ENCODE data around the gene RPS6KA2. TPM values are rescaled to one million over a fixed set of nuclear protein-coding genes. Genes with fewer than 3 reads are reported as not detected.

The RPS6KA2 gene
- polyA plus RNA-seq, 1 donor = 22.5 TPM

- DNase-seq (ENCODE audit: low read depth) = no peak
These were observed 11.8 kb downstream of the RPS6KA2 start for GRCh38 chr6:166615059-166615770.

- no peak for DNase-seq (ENCODE audit: low read depth)
These were observed 12.5 kb downstream of the RPS6KA2 start for GRCh38 chr6:166614589-166614988.

GRCh38 chr6:166614171-166614583 is 12.9 kb downstream of the RPS6KA2 start:
- no peak for DNase-seq (ENCODE audit: low read depth)

- no peak for DNase-seq (ENCODE audit: low read depth)
These were observed 14.0 kb downstream of the RPS6KA2 start for GRCh38 chr6:166613027-166613426.

GRCh38 chr6:166612471-166612881 is 14.6 kb downstream of the RPS6KA2 start:
- DNase-seq (ENCODE audit: low read depth) = no peak

- DNase-seq (ENCODE audit: low read depth) = no peak
These were observed 15.4 kb downstream of the RPS6KA2 start for GRCh38 chr6:166611631-166612030.

- no peak for DNase-seq (ENCODE audit: low read depth)
These were observed 17.0 kb downstream of the RPS6KA2 start for GRCh38 chr6:166610069-166610468.

- no peak for DNase-seq (ENCODE audit: low read depth)
These were observed 18.3 kb downstream of the RPS6KA2 start for GRCh38 chr6:166608774-166609173.

GRCh38 chr6:166605752-166606151 is 21.3 kb downstream of the RPS6KA2 start:
- DNase-seq (ENCODE audit: low read depth) = no peak

- DNase-seq (ENCODE audit: low read depth) = no peak
These were observed 22.1 kb downstream of the RPS6KA2 start for GRCh38 chr6:166604911-166605310.

GRCh38 chr6:166604328-166604727 is 22.7 kb downstream of the RPS6KA2 start:
- no peak for DNase-seq (ENCODE audit: low read depth)

- DNase-seq (ENCODE audit: low read depth) = no peak
These were observed 23.9 kb downstream of the RPS6KA2 start for GRCh38 chr6:166603043-166603690.

- DNase-seq (ENCODE audit: low read depth) = no peak
These were observed 25.1 kb downstream of the RPS6KA2 start for GRCh38 chr6:166601956-166602355.

- no peak for DNase-seq (ENCODE audit: low read depth)
These were observed 26.1 kb downstream of the RPS6KA2 start for GRCh38 chr6:166600931-166601330.

- DNase-seq (ENCODE audit: low read depth) = no peak
These were observed 27.8 kb downstream of the RPS6KA2 start for GRCh38 chr6:166599205-166599604.

- DNase-seq (ENCODE audit: low read depth) = no peak
These were observed 28.5 kb downstream of the RPS6KA2 start for GRCh38 chr6:166598441-166599138.

- DNase-seq (ENCODE audit: low read depth) = no peak
These were observed 29.2 kb downstream of the RPS6KA2 start for GRCh38 chr6:166597711-166598440.

- DNase-seq (ENCODE audit: low read depth) = no peak
These were observed 30.1 kb downstream of the RPS6KA2 start for GRCh38 chr6:166596776-166597507.

- DNase-seq (ENCODE audit: low read depth) = no peak
These were observed 31.1 kb downstream of the RPS6KA2 start for GRCh38 chr6:166595949-166596348.

GRCh38 chr6:166595061-166595780 is 31.8 kb downstream of the RPS6KA2 start:
- no peak for DNase-seq (ENCODE audit: low read depth)

GRCh38 chr6:166592821-166593220 is 34.2 kb downstream of the RPS6KA2 start:
- no peak for DNase-seq (ENCODE audit: low read depth)

Data from forelimb muscle (tissue), 1 donor.